ENCODE measurements around the gene LYRM7.

- TF ChIP-seq PRDM1 (tag by site-specific recombination; IDR thresholded peaks at IDR 0.05) (no peak), ZNF16 (tag by site-specific recombination; IDR thresholded peaks at IDR 0.05; ENCODE audit: low read depth) (no peak), ZNF660 (tag by site-specific recombination; IDR thresholded peaks at IDR 0.05) (no peak), ZBTB8A (tag by site-specific recombination; IDR thresholded peaks at IDR 0.05) (no peak), ZNF544 (tag by site-specific recombination; IDR thresholded peaks at IDR 0.05) (no peak), ZNF24 (tag by site-specific recombination; IDR thresholded peaks at IDR 0.05) (no peak), ZNF239 (tag by site-specific recombination; IDR thresholded peaks at IDR 0.05) (no peak), SP2 (tag by site-specific recombination; IDR thresholded peaks at IDR 0.05) (no peak), ZFP41 (tag by site-specific recombination; IDR thresholded peaks at IDR 0.05; ENCODE audit: borderline replicate concordance) (no peak)
- TF ChIP-seq, protein P1, sequence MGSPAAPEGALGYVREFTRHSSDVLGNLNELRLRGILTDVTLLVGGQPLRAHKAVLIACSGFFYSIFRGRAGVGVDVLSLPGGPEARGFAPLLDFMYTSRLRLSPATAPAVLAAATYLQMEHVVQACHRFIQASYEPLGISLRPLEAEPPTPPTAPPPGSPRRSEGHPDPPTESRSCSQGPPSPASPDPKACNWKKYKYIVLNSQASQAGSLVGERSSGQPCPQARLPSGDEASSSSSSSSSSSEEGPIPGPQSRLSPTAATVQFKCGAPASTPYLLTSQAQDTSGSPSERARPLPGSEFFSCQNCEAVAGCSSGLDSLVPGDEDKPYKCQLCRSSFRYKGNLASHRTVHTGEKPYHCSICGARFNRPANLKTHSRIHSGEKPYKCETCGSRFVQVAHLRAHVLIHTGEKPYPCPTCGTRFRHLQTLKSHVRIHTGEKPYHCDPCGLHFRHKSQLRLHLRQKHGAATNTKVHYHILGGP (tag by site-specific recombination; IDR thresholded peaks at IDR 0.05): no peak
- TF ChIP-seq, protein P2, sequence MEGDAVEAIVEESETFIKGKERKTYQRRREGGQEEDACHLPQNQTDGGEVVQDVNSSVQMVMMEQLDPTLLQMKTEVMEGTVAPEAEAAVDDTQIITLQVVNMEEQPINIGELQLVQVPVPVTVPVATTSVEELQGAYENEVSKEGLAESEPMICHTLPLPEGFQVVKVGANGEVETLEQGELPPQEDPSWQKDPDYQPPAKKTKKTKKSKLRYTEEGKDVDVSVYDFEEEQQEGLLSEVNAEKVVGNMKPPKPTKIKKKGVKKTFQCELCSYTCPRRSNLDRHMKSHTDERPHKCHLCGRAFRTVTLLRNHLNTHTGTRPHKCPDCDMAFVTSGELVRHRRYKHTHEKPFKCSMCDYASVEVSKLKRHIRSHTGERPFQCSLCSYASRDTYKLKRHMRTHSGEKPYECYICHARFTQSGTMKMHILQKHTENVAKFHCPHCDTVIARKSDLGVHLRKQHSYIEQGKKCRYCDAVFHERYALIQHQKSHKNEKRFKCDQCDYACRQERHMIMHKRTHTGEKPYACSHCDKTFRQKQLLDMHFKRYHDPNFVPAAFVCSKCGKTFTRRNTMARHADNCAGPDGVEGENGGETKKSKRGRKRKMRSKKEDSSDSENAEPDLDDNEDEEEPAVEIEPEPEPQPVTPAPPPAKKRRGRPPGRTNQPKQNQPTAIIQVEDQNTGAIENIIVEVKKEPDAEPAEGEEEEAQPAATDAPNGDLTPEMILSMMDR (tag by site-specific recombination; IDR thresholded peaks at IDR 0.05): no peak
- TF ChIP-seq, protein P3, sequence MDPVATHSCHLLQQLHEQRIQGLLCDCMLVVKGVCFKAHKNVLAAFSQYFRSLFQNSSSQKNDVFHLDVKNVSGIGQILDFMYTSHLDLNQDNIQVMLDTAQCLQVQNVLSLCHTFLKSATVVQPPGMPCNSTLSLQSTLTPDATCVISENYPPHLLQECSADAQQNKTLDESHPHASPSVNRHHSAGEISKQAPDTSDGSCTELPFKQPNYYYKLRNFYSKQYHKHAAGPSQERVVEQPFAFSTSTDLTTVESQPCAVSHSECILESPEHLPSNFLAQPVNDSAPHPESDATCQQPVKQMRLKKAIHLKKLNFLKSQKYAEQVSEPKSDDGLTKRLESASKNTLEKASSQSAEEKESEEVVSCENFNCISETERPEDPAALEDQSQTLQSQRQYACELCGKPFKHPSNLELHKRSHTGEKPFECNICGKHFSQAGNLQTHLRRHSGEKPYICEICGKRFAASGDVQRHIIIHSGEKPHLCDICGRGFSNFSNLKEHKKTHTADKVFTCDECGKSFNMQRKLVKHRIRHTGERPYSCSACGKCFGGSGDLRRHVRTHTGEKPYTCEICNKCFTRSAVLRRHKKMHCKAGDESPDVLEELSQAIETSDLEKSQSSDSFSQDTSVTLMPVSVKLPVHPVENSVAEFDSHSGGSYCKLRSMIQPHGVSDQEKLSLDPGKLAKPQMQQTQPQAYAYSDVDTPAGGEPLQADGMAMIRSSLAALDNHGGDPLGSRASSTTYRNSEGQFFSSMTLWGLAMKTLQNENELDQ (tag by site-specific recombination; IDR thresholded peaks at IDR 0.05; ENCODE audit: low read depth): no peak
- TF ChIP-seq, protein P4, sequence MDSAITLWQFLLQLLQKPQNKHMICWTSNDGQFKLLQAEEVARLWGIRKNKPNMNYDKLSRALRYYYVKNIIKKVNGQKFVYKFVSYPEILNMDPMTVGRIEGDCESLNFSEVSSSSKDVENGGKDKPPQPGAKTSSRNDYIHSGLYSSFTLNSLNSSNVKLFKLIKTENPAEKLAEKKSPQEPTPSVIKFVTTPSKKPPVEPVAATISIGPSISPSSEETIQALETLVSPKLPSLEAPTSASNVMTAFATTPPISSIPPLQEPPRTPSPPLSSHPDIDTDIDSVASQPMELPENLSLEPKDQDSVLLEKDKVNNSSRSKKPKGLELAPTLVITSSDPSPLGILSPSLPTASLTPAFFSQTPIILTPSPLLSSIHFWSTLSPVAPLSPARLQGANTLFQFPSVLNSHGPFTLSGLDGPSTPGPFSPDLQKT (IDR thresholded peaks at IDR 0.05; ENCODE audit: borderline replicate concordance, low read depth, low read length): no peak
Measured at GRCh38 chr5:131169810-131170539, 769 bp upstream of the LYRM7 start.
